Neural cell (in vitro differentiated cells): Measurements from ENCODE around the gene LGR4. TPM values are rescaled to one million over a fixed set of nuclear protein-coding genes. Genes with fewer than 3 reads are reported as not detected.

ENCODE experiments used
- H2AFZ ChIP-seq: fragments of 200-600, 300-800 bp; sonication (generic), shearing (Covaris generic); 2 replicates; pipeline ENCODE4 v1.6.0; 2014; ENCODE audit warnings: low read depth, mild to moderate bottlenecking, antibody characterized with exemption, low read length, moderate library complexity
- H3F3A ChIP-seq: fragments of 200-600 bp; shearing (Covaris generic); 2 replicates; pipeline ENCODE4 v1.6.1; 2016; ENCODE audit warnings: mild to moderate bottlenecking, moderate library complexity, mixed read lengths, antibody characterized with exemption, low read length; ENCODE audit not compliant: insufficient read depth, poor library complexity, severe bottlenecking
- H3K27ac ChIP-seq: fragments of 200-600, 300-800 bp; sonication (generic), shearing (Covaris generic); 2 replicates; pipeline ENCODE4 v1.5.1; 2014; ENCODE audit warnings: mild to moderate bottlenecking, low read length, moderate library complexity
- H3K27me3 ChIP-seq: fragments of 300-800, 200-600 bp; sonication (generic), shearing (Covaris generic); 2 replicates; pipeline ENCODE4 v1.6.0; 2014; ENCODE audit warnings: mild to moderate bottlenecking, low read depth, low read length, moderate library complexity; ENCODE audit not compliant: insufficient read depth
- H3K36me3 ChIP-seq: fragments of 300-800, 200-600 bp; sonication (generic), shearing (Covaris generic); 2 replicates; pipeline ENCODE4 v1.5.1; 2014; ENCODE audit warnings: mild to moderate bottlenecking, antibody characterized with exemption, low read length, moderate library complexity; ENCODE audit not compliant: insufficient read depth
- H3K4me2 ChIP-seq: fragments of 300-800, 200-600 bp; sonication (generic), shearing (Covaris generic); 2 replicates; pipeline ENCODE4 v1.6.0; 2014; ENCODE audit warnings: mild to moderate bottlenecking, low read length
- H3K4me3 ChIP-seq: fragments of 300-800, 200-600 bp; sonication (generic), shearing (Covaris generic); 2 replicates; pipeline ENCODE4 v1.5.1; 2014; ENCODE audit warnings: mild to moderate bottlenecking, low read length, moderate library complexity
- H3K79me2 ChIP-seq: fragments of 200-600 bp; shearing (Covaris generic); replicated peaks from 2 replicates; pipeline ENCODE4 v1.6.0; 2014; ENCODE audit warnings: mild to moderate bottlenecking, low read length, moderate library complexity; ENCODE audit not compliant: insufficient read depth
- H3K9ac ChIP-seq: fragments of 300-800, 200-600 bp; sonication (generic), shearing (Covaris generic); 2 replicates; pipeline ENCODE4 v1.6.1; 2016; ENCODE audit warnings: mild to moderate bottlenecking, low read length, mixed read lengths
- H3K9me2 ChIP-seq: fragments of 200-600 bp; shearing (Covaris generic); 2 replicates; pipeline ENCODE4 v1.6.1; 2016; ENCODE audit warnings: mild to moderate bottlenecking, low read length, mixed read lengths; ENCODE audit not compliant: insufficient read depth
- H3K9me3 ChIP-seq: fragments of 200-600, 300-800 bp; sonication (generic), shearing (Covaris generic); 2 replicates; pipeline ENCODE4 v1.6.1; 2016; ENCODE audit warnings: mild to moderate bottlenecking, mixed run types, low read length, moderate library complexity, mixed read lengths
- H4K20me1 ChIP-seq: fragments of 200-600 bp; shearing (Covaris generic); 2 replicates; pipeline ENCODE4 v1.6.1; 2016; ENCODE audit warnings: mild to moderate bottlenecking, mixed run types; ENCODE audit not compliant: insufficient read depth
- EP300 ChIP-seq: fragments of 450-650 bp; conservative IDR thresholded peaks from 2 replicates; pipeline ENCODE4 v1.6.1; 2014; ENCODE audit warnings: antibody characterized with exemption, mild to moderate bottlenecking, moderate library complexity; ENCODE audit not compliant: poor library complexity, severe bottlenecking
- EZH2 ChIP-seq: fragments of 200-600, 300-800 bp; shearing (Covaris generic), sonication (generic); IDR thresholded peaks from 2 replicates; pipeline ENCODE4 v1.6.1; 2014; ENCODE audit warnings: antibody characterized with exemption, low read length, borderline replicate concordance, mild to moderate bottlenecking; ENCODE audit not compliant: insufficient read depth, poor library complexity, severe bottlenecking
- MXI1 ChIP-seq: fragments of 450-650 bp; conservative IDR thresholded peaks from 2 replicates; pipeline ENCODE4 v1.6.1; 2014; ENCODE audit warnings: antibody characterized with exemption, mild to moderate bottlenecking; ENCODE audit not compliant: poor library complexity, severe bottlenecking
- POLR2AphosphoS5 ChIP-seq: IDR thresholded peaks from 2 replicates; pipeline ENCODE4 v1.6.1; 2012
- RAD21 ChIP-seq: fragments of 450-650 bp; conservative IDR thresholded peaks from 2 replicates; pipeline ENCODE4 v1.6.1; 2014; ENCODE audit warnings: antibody characterized with exemption, mild to moderate bottlenecking, moderate library complexity
- SMC3 ChIP-seq: fragments of 450-650 bp; conservative IDR thresholded peaks from 2 replicates; pipeline ENCODE4 v1.6.1; 2014; ENCODE audit warnings: antibody characterized with exemption, mild to moderate bottlenecking, moderate library complexity; ENCODE audit not compliant: poor library complexity
- TAF1 ChIP-seq: IDR thresholded peaks from 2 replicates; pipeline ENCODE4 v1.6.1; 2012; ENCODE audit warnings: low read depth
- polyA plus RNA-seq: library from polyadenylated mRNA; depleted of rRNA; stranded (reverse); fragments of >200 nt; gene quantifications from 2 replicates; pipeline ENCODE4 v1.2.3, GENCODE V29; 2014
- TF ChIP-seq, protein P1 (sequence below): IDR thresholded peaks from 2 replicates; pipeline ENCODE4 v1.6.1; 2012; ENCODE audit warnings: borderline replicate concordance
- TF ChIP-seq, protein P2 (sequence below): fragments of 450-650 bp; IDR thresholded peaks from 2 replicates; pipeline ENCODE4 v1.5.1; 2014; ENCODE audit warnings: antibody characterized with exemption, mild to moderate bottlenecking, moderate library complexity; ENCODE audit not compliant: poor library complexity, severe bottlenecking

LGR4 gene
- polyA plus RNA-seq, 1 donor from 2014 or later: 11.2 TPM

DNA sequence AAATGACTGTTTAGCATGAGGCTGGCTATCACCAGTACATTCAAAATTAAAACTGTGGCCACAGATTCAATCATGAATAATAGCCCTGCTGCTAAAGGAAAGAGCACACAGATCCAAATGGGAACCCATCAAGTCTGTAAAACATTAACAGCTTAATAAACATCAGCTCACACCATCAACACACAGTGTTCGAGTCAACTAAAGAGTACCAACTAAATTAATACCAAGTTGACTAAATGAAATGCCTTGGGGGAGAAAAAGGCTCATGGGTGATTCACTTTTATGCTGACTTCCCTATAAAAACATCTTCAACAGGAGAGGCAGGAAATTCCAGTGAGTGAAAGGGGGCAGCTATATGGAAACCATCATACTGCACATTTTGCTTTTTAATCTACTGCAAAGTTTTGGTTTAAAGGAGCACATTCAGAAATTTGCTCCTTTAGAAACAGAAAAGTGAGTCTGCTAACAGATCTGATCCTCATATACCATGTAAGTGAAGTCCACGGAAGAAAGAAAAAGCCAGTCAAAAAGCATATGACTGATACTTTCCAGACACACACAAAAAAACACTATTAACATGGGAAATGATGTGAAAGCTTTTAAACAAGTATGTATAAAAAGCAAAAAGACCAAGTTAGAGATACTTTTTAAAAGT is 16.3 kb downstream of the LGR4 start:
- no peak overlapping the region for H3K4me2 ChIP-seq
- no peak overlapping the region for H3K9ac ChIP-seq
- H2AFZ ChIP-seq: no peak overlapping the region
- no peaks in the 10 kb centered on the region for H4K20me1 ChIP-seq
- no peaks in the 10 kb centered on the region for H3K27me3 ChIP-seq
- H3K4me3 ChIP-seq: no peak overlapping the region
- no peak for TF ChIP-seq SMC3
- no peak for TF ChIP-seq POLR2AphosphoS5
- H3K36me3 ChIP-seq: no peaks in the 10 kb centered on the region
- H3F3A ChIP-seq: no peaks in the 10 kb centered on the region
- no peak overlapping the region for H3K27ac ChIP-seq
- no peaks in the 10 kb centered on the region for H3K9me3 ChIP-seq
- H3K9me2 ChIP-seq: no peaks in the 10 kb centered on the region
- H3K79me2 ChIP-seq: peaks cover 29% of the 10 kb centered on the region

DNA sequence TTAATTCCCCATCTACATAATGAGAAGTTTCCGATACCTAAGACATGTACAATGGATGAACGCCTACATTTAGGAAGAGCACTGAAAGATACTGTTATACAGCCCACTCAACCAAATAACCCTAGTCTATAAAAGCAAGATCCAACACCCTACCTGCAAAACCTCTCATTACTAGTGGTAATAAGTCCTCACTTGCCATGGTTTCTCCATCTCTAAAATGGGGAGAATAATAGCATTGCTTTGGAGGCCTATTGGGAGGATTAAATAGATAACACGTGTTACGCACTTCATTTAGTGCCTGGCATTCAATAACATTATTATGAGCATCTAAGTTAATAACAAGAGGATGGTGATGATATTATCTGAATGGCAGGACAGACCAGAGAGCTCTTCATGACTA is 16.9 kb downstream of the LGR4 start:
- Histone ChIP-seq H3F3A (no peaks in the 10 kb centered on the region), H4K20me1 (no peaks in the 10 kb centered on the region), H3K4me3 (no peak overlapping the region), H3K4me2 (no peak overlapping the region), H3K27me3 (no peaks in the 10 kb centered on the region), H3K27ac (no peak overlapping the region), H3K36me3 (no peaks in the 10 kb centered on the region), H3K9me2 (no peaks in the 10 kb centered on the region), H3K79me2 (peaks cover 29% of the 10 kb centered on the region), H3K9ac (no peak overlapping the region), H2AFZ (no peak overlapping the region), H3K9me3 (no peaks in the 10 kb centered on the region)
- no peak for TF ChIP-seq TAF1
- no peak for TF ChIP-seq RAD21
- no peak for TF ChIP-seq POLR2AphosphoS5
- TF ChIP-seq MXI1: no peak
- no peak for TF ChIP-seq SMC3

DNA sequence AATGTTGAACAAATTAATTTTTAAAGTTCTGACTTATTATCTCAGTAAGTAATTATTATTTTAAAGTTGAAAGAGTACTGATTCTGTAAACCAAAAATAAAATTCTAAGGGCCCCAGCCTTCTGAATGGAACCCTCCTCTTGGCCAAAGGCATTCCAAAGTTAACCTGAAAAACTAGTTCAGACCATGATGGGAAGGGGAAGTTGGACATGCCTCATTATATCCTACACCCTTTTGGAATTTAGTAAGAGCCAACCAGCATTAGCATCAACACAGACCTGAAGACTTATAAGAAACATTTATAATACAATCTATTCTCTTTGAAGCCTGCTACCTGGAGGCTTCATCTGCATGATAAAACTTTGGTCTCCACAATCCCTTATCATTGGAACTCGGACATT is 18.9 kb downstream of the LGR4 start:
- Histone ChIP-seq H3K9me2 (no peaks in the 10 kb centered on the region), H3K9ac (no peak overlapping the region), H3F3A (no peaks in the 10 kb centered on the region), H3K36me3 (no peaks in the 10 kb centered on the region), H3K4me3 (no peak overlapping the region), H4K20me1 (no peaks in the 10 kb centered on the region), H3K9me3 (no peaks in the 10 kb centered on the region), H3K27me3 (no peaks in the 10 kb centered on the region), H3K27ac (no peak overlapping the region), H3K79me2 (peaks cover 16% of the 10 kb centered on the region), H3K4me2 (no peak overlapping the region), H2AFZ (no peak overlapping the region)
- TF ChIP-seq MXI1 (no peak), RAD21 (no peak), POLR2AphosphoS5 (no peak), TAF1 (no peak), EZH2 (no peak), SMC3 (no peak), EP300 (no peak)
- TF ChIP-seq, protein P1, sequence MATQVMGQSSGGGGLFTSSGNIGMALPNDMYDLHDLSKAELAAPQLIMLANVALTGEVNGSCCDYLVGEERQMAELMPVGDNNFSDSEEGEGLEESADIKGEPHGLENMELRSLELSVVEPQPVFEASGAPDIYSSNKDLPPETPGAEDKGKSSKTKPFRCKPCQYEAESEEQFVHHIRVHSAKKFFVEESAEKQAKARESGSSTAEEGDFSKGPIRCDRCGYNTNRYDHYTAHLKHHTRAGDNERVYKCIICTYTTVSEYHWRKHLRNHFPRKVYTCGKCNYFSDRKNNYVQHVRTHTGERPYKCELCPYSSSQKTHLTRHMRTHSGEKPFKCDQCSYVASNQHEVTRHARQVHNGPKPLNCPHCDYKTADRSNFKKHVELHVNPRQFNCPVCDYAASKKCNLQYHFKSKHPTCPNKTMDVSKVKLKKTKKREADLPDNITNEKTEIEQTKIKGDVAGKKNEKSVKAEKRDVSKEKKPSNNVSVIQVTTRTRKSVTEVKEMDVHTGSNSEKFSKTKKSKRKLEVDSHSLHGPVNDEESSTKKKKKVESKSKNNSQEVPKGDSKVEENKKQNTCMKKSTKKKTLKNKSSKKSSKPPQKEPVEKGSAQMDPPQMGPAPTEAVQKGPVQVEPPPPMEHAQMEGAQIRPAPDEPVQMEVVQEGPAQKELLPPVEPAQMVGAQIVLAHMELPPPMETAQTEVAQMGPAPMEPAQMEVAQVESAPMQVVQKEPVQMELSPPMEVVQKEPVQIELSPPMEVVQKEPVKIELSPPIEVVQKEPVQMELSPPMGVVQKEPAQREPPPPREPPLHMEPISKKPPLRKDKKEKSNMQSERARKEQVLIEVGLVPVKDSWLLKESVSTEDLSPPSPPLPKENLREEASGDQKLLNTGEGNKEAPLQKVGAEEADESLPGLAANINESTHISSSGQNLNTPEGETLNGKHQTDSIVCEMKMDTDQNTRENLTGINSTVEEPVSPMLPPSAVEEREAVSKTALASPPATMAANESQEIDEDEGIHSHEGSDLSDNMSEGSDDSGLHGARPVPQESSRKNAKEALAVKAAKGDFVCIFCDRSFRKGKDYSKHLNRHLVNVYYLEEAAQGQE: no peak
- TF ChIP-seq, protein P2, sequence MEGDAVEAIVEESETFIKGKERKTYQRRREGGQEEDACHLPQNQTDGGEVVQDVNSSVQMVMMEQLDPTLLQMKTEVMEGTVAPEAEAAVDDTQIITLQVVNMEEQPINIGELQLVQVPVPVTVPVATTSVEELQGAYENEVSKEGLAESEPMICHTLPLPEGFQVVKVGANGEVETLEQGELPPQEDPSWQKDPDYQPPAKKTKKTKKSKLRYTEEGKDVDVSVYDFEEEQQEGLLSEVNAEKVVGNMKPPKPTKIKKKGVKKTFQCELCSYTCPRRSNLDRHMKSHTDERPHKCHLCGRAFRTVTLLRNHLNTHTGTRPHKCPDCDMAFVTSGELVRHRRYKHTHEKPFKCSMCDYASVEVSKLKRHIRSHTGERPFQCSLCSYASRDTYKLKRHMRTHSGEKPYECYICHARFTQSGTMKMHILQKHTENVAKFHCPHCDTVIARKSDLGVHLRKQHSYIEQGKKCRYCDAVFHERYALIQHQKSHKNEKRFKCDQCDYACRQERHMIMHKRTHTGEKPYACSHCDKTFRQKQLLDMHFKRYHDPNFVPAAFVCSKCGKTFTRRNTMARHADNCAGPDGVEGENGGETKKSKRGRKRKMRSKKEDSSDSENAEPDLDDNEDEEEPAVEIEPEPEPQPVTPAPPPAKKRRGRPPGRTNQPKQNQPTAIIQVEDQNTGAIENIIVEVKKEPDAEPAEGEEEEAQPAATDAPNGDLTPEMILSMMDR: no peak
